HCT116 (cell line): ENCODE results near the gene ZNF580. TPM values are rescaled to one million over a fixed set of nuclear protein-coding genes. Genes with fewer than 3 reads are reported as not detected.

Source experiments
- ATAC-seq: fragments of 200-7000 bp; cut with Tn5 transposase; 2 replicates; pipeline ENCODE4 v1.9.1; 2020; ENCODE audit warnings: mild to moderate bottlenecking, moderate library complexity
- BruUV-seq: library from RNA; stranded (reverse); fragments of 400-500 nt; replicated peaks from 2 replicates; lab custom pipeline; 2021; lab: Mats Ljungman, UMichigan
- CTCF ChIA-PET: fragments of 300-600 bp; sonication (Branson Sonifier 250); formaldehyde crosslinking; loops from one replicate; lab custom pipeline; 2021; ENCODE audit warnings: antibody characterized with exemption; lab: Charles Lee
- POLR2A ChIA-PET: fragments of 300-600, 350-600 bp; sonication (Branson Sonifier 250); formaldehyde crosslinking; loops from one replicate; lab custom pipeline; 2021; ENCODE audit warnings: antibody characterized with exemption; lab: Charles Lee
- RAD21 ChIA-PET, 2 experiments: fragments of 300-600 bp; sonication (Branson Sonifier 250); formaldehyde crosslinking; loops; one replicate each; lab custom pipeline; 2023; ENCODE audit warnings: low total read pairs in 2 of 2; ENCODE audit not compliant: uncharacterized antibody in 2 of 2, unreplicated experiment in 2 of 2, low non-redundant PET in 1 of 2; lab: Charles Lee
- DNase-seq: peaks from one replicate; pipeline ENCODE4 v3.0.0-alpha.2; 2010; ENCODE audit warnings: low read depth, low spot score
- H2AFZ ChIP-seq: fragments of 200-600 bp; shearing (Covaris generic), sonication (generic); 2 replicates; pipeline ENCODE4 v1.6.1; 2017; ENCODE audit warnings: low read depth, mixed run types, mixed read lengths, antibody characterized with exemption, low read length; ENCODE audit not compliant: poor library complexity, severe bottlenecking
- H3K27ac ChIP-seq: 2 replicates; pipeline ENCODE4 v1.5.1; 2012; ENCODE audit warnings: low read depth, low read length
- H3K27me3 ChIP-seq: fragments of 200-600 bp; sonication (generic); 2 replicates; pipeline ENCODE4 v1.6.1; 2016; ENCODE audit warnings: mixed run types, low read length, mixed read lengths; ENCODE audit not compliant: insufficient read depth
- H3K36me3 ChIP-seq, 2 experiments: fragments of 200-500 bp in 1 of 2; fragments of 200-600 bp in 1 of 2; sonication (Bioruptor generic) in 1 of 2; sonication (generic) in 1 of 2; 2 replicates each; pipeline versions ENCODE4 v1.5.1 to v1.6.1; 2014 to 2016; ENCODE audit warnings: low read length in 2 of 2, inconsistent platforms in 1 of 2, mixed read lengths in 1 of 2, mixed run types in 1 of 2; ENCODE audit not compliant: insufficient read depth in 2 of 2, control insufficient read depth in 1 of 2
- H3K4me1 ChIP-seq, 2 experiments: fragments of 200-600 bp in 1 of 2; sonication (generic) in 1 of 2; 2 replicates each; pipeline versions ENCODE4 v1.5.1 to v1.6.1; 2012 to 2017; ENCODE audit warnings: low read length in 2 of 2, inconsistent platforms in 1 of 2, mild to moderate bottlenecking in 1 of 2, mixed read lengths in 1 of 2, mixed run types in 1 of 2, moderate library complexity in 1 of 2; ENCODE audit not compliant: insufficient read depth in 2 of 2, control insufficient read depth in 1 of 2
- H3K4me2 ChIP-seq: fragments of 200-600 bp; sonication (generic); 2 replicates; pipeline ENCODE4 v1.6.1; 2017; ENCODE audit warnings: mixed run types, low read length, mixed read lengths
- H3K4me3 ChIP-seq, 2 experiments: fragments of 200-600 bp in 1 of 2; sonication (generic) in 1 of 2; replicated peaks in 1 of 2; 2 replicates each; pipeline ENCODE4 v1.5.1; 2011 to 2016; ENCODE audit warnings: low read length in 2 of 2, control low read depth in 1 of 2, low read depth in 1 of 2, mild to moderate bottlenecking in 1 of 2, mixed read lengths in 1 of 2, mixed run types in 1 of 2
- H3K79me2 ChIP-seq: fragments of 200-600 bp; sonication (generic); 2 replicates; pipeline ENCODE4 v1.6.1; 2017; ENCODE audit warnings: mild to moderate bottlenecking, mixed run types, low read length, moderate library complexity, mixed read lengths; ENCODE audit not compliant: insufficient read depth
- H3K9ac ChIP-seq: fragments of 200-600 bp; sonication (generic); 2 replicates; pipeline ENCODE4 v1.6.1; 2016; ENCODE audit warnings: low read length, mixed read lengths
- H3K9me2 ChIP-seq: fragments of 200-600 bp; sonication (generic), shearing (Covaris generic); 2 replicates; pipeline ENCODE4 v1.6.1; 2017; ENCODE audit warnings: mixed run types, mild to moderate bottlenecking, moderate library complexity; ENCODE audit not compliant: insufficient read depth
- H3K9me3 ChIP-seq, 2 experiments: fragments of 200-500 bp in 1 of 2; fragments of 200-600 bp in 1 of 2; sonication (Bioruptor generic) in 1 of 2; sonication (generic) in 1 of 2; 2 replicates each; pipeline ENCODE4 v1.6.1; 2014 to 2017; ENCODE audit warnings: low read length in 2 of 2, mixed read lengths in 2 of 2, inconsistent platforms in 1 of 2, low read depth in 1 of 2, mild to moderate bottlenecking in 1 of 2, mixed run types in 1 of 2, moderate library complexity in 1 of 2; ENCODE audit not compliant: control insufficient read depth in 1 of 2, insufficient read depth in 1 of 2
- H4K20me1 ChIP-seq: fragments of 200-600 bp; sonication (generic), shearing (Covaris generic); 2 replicates; pipeline ENCODE4 v1.6.1; 2017; ENCODE audit warnings: mixed run types, mild to moderate bottlenecking, moderate library complexity; ENCODE audit not compliant: insufficient read depth
- EGR1 ChIP-seq: IDR thresholded peaks from 2 replicates; pipeline ENCODE4 v1.6.1; 2012; ENCODE audit warnings: low read depth
- EZH2 ChIP-seq: fragments of 200-600 bp; sonication (generic); IDR thresholded peaks from 2 replicates; pipeline ENCODE4 v1.6.1; 2017; ENCODE audit warnings: antibody characterized with exemption, mixed run types
- EZH2phosphoT487 ChIP-seq: fragments of 200-600 bp; IDR thresholded peaks from 2 replicates; pipeline ENCODE4 v1.6.1; 2018; ENCODE audit warnings: antibody characterized with exemption, borderline replicate concordance
- JUND ChIP-seq: IDR thresholded peaks from 2 replicates; pipeline ENCODE4 v1.6.1; 2012
- POLR2A ChIP-seq: IDR thresholded peaks from 2 replicates; pipeline ENCODE4 v1.7.0; 2011; ENCODE audit warnings: borderline replicate concordance; ENCODE audit not compliant: insufficient read depth, insufficient read length; ENCODE audit errors: extremely low read depth
- SP1 ChIP-seq: IDR thresholded peaks from 2 replicates; pipeline ENCODE4 v1.6.1; 2012; ENCODE audit warnings: low read depth
- SRF ChIP-seq: IDR thresholded peaks from 2 replicates; pipeline ENCODE4 v1.6.1; 2012; ENCODE audit warnings: low read depth
- YY1 ChIP-seq: IDR thresholded peaks from 2 replicates; pipeline ENCODE4 v1.6.1; 2011; ENCODE audit warnings: low read length, low read depth, moderate library complexity, mild to moderate bottlenecking; ENCODE audit not compliant: insufficient replicate concordance; ENCODE audit errors: extremely low read depth
- ZFX ChIP-seq: fragments of 450-650 bp; IDR thresholded peaks from 2 replicates; pipeline ENCODE4 v1.6.1; 2017
- intact Hi-C: fragments of 100-400 bp; cut with micrococcal nuclease; formaldehyde crosslinking; loops from 2 replicates; pipeline ENCODE4 v1.10.0; 2022
- total RNA-seq: library from RNA; stranded (reverse); gene quantifications from one replicate; pipeline ENCODE4 v1.2.1, GENCODE V29; 2021; ENCODE audit not compliant: unreplicated experiment
- TF ChIP-seq, protein P1 (sequence below): IDR thresholded peaks from 2 replicates; pipeline ENCODE4 v1.6.1; 2012
- TF ChIP-seq, protein P2 (sequence below): IDR thresholded peaks from 2 replicates; pipeline ENCODE4 v1.6.1; 2011; ENCODE audit warnings: mild to moderate bottlenecking, low read length, moderate library complexity; ENCODE audit not compliant: insufficient replicate concordance; ENCODE audit errors: extremely low read depth
- TF ChIP-seq, protein P3 (sequence below), 3 experiments: fragments of 200-600 bp in 1 of 3; sonication (generic) in 1 of 3; IDR thresholded peaks in 2 of 3; conservative IDR thresholded peaks in 1 of 3; 2 replicates each; pipeline ENCODE4 v1.5.1; 2012 to 2017; ENCODE audit warnings: low read depth in 2 of 3, low read length in 2 of 3, antibody characterized with exemption in 1 of 3, borderline replicate concordance in 1 of 3, control low read depth in 1 of 3, mild to moderate bottlenecking in 1 of 3, mixed read lengths in 1 of 3, mixed run types in 1 of 3, moderate library complexity in 1 of 3; ENCODE audit not compliant: insufficient read depth in 1 of 3
- TF ChIP-seq, protein P4 (sequence below): IDR thresholded peaks from 2 replicates; pipeline ENCODE4 v1.6.1; 2012; ENCODE audit warnings: low read depth

The ZNF580 gene
- total RNA-seq, 1 experiment from 2014 or later, result 36.7 TPM

DNA sequence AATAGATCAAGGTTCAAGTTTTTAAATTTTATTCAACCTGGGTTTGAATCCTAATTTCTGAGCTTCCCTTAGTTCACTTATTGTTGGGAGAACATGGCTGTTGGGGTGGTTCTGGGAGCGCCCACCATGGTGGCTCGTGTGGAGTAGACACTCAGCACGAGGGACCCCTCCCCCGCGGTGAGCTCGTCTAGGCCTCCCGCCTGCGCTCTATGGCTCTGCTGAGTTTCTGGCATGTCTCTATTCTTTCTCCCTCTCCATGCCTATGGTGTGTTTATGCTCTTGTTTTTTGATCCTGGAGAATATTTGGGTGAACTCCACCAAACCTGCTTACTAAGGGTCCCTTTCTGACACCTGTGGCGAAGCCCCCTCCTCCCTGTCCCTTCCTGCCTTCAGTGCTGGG is 32.7 kb downstream of the ZNF580 start:
- Histone ChIP-seq H3K4me3 (no peak overlapping the region), H4K20me1 (0 out of 2 replicates have a peak, but pooled peaks cover 8% of the 10 kb centered on the region), H3K9me3 (no peaks in the 10 kb centered on the region), H3K4me2 (peak overlapping the region; percentile 10; the same call in 1 of the 2 replicates), H3K79me2 (peaks cover 92% of the 10 kb centered on the region), H3K27me3 (no peaks in the 10 kb centered on the region), H3K4me1 (peaks cover 11 to 39% of the 10 kb centered on the region in 2 experiments), H3K9ac (no peak overlapping the region), H2AFZ (no peak overlapping the region), H3K27ac (0 out of 2 replicates have a peak overlapping the region, but pooled peaks have one; percentile 39), H3K9me2 (no peaks in the 10 kb centered on the region), H3K36me3 (peaks cover 19 to 41% of the 10 kb centered on the region in 2 experiments; a peak in 3 of 4 replicates)
- ATAC-seq (no peak), DNase-seq (no peak)
- RAD21 ChIA-PET, result no interaction called here
- POLR2A ChIA-PET, result no interaction called here
- no TSS peak for BruUV-seq
- TF ChIP-seq, protein P1, sequence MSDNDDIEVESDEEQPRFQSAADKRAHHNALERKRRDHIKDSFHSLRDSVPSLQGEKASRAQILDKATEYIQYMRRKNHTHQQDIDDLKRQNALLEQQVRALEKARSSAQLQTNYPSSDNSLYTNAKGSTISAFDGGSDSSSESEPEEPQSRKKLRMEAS, result no peak
- no peak for TF ChIP-seq SRF
- TF ChIP-seq, protein P2, sequence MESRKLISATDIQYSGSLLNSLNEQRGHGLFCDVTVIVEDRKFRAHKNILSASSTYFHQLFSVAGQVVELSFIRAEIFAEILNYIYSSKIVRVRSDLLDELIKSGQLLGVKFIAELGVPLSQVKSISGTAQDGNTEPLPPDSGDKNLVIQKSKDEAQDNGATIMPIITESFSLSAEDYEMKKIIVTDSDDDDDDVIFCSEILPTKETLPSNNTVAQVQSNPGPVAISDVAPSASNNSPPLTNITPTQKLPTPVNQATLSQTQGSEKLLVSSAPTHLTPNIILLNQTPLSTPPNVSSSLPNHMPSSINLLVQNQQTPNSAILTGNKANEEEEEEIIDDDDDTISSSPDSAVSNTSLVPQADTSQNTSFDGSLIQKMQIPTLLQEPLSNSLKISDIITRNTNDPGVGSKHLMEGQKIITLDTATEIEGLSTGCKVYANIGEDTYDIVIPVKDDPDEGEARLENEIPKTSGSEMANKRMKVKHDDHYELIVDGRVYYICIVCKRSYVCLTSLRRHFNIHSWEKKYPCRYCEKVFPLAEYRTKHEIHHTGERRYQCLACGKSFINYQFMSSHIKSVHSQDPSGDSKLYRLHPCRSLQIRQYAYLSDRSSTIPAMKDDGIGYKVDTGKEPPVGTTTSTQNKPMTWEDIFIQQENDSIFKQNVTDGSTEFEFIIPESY, result no peak
- no peak for TF ChIP-seq EZH2
- TF ChIP-seq JUND, result no peak
- TF ChIP-seq, protein P3, sequence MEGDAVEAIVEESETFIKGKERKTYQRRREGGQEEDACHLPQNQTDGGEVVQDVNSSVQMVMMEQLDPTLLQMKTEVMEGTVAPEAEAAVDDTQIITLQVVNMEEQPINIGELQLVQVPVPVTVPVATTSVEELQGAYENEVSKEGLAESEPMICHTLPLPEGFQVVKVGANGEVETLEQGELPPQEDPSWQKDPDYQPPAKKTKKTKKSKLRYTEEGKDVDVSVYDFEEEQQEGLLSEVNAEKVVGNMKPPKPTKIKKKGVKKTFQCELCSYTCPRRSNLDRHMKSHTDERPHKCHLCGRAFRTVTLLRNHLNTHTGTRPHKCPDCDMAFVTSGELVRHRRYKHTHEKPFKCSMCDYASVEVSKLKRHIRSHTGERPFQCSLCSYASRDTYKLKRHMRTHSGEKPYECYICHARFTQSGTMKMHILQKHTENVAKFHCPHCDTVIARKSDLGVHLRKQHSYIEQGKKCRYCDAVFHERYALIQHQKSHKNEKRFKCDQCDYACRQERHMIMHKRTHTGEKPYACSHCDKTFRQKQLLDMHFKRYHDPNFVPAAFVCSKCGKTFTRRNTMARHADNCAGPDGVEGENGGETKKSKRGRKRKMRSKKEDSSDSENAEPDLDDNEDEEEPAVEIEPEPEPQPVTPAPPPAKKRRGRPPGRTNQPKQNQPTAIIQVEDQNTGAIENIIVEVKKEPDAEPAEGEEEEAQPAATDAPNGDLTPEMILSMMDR (IDR thresholded peaks at IDR 0.05 in 2 of 3, conservative IDR thresholded peaks at IDR 0.05 in 1 of 3; ENCODE audit: borderline replicate concordance in 1 of 3, insufficient read depth in 1 of 3, low read depth in 2 of 3, low read length in 2 of 3), result no peak
- TF ChIP-seq EGR1, result no peak
- no peak for TF ChIP-seq SP1
- TF ChIP-seq ZFX, result no peak
- no peak for TF ChIP-seq YY1
- no peak for TF ChIP-seq EZH2phosphoT487
- TF ChIP-seq POLR2A, result no peak
- TF ChIP-seq, protein P4, sequence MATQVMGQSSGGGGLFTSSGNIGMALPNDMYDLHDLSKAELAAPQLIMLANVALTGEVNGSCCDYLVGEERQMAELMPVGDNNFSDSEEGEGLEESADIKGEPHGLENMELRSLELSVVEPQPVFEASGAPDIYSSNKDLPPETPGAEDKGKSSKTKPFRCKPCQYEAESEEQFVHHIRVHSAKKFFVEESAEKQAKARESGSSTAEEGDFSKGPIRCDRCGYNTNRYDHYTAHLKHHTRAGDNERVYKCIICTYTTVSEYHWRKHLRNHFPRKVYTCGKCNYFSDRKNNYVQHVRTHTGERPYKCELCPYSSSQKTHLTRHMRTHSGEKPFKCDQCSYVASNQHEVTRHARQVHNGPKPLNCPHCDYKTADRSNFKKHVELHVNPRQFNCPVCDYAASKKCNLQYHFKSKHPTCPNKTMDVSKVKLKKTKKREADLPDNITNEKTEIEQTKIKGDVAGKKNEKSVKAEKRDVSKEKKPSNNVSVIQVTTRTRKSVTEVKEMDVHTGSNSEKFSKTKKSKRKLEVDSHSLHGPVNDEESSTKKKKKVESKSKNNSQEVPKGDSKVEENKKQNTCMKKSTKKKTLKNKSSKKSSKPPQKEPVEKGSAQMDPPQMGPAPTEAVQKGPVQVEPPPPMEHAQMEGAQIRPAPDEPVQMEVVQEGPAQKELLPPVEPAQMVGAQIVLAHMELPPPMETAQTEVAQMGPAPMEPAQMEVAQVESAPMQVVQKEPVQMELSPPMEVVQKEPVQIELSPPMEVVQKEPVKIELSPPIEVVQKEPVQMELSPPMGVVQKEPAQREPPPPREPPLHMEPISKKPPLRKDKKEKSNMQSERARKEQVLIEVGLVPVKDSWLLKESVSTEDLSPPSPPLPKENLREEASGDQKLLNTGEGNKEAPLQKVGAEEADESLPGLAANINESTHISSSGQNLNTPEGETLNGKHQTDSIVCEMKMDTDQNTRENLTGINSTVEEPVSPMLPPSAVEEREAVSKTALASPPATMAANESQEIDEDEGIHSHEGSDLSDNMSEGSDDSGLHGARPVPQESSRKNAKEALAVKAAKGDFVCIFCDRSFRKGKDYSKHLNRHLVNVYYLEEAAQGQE, result no peak
- CTCF ChIA-PET, result interaction anchor here (0.6 to 1.1 kb wide), 4 partner anchors 19 to 206 kb away, joined by 3 to 4 read pairs (median 3); partner anchors contain the start of gene U2AF2
- intact Hi-C loops, result no loop called here
